PFSK-1 (cell line): Measurements from ENCODE around the gene WDR64. TPM values are rescaled to one million over a fixed set of nuclear protein-coding genes. Genes with fewer than 3 reads are reported as not detected.

Source experiments
- FOXP2 ChIP-seq: optimal IDR thresholded peaks from 2 replicates; pipeline ENCODE3; 2011; ENCODE audit warnings: borderline replicate concordance, control low read depth, inconsistent platforms; ENCODE audit not compliant: insufficient read depth; ENCODE audit errors: extremely low read length, extremely low read depth
- POLR2AphosphoS5 ChIP-seq: IDR thresholded peaks from 2 replicates; pipeline ENCODE4 v1.6.1; 2012; ENCODE audit warnings: low read depth, mild to moderate bottlenecking, control low read depth, low read length, moderate library complexity
- SIN3A ChIP-seq: IDR thresholded peaks from 2 replicates; pipeline ENCODE4 v1.6.1; 2012; ENCODE audit warnings: mild to moderate bottlenecking, low read length, moderate library complexity, borderline replicate concordance; ENCODE audit not compliant: insufficient read depth
- TAF1 ChIP-seq: IDR thresholded peaks from 2 replicates; pipeline ENCODE4 v1.6.1; 2012; ENCODE audit warnings: low read length, control low read depth, borderline replicate concordance; ENCODE audit not compliant: insufficient read depth
- polyA plus RNA-seq: library from polyadenylated mRNA; unstranded; fragments of >200 nt; gene quantifications from one replicate; pipeline ENCODE4 v1.2.1, GENCODE V29; 2012; ENCODE audit warnings: low read depth, missing spikeins; ENCODE audit not compliant: insufficient read length
- TF ChIP-seq, protein P1 (sequence below), 2 experiments: IDR thresholded peaks; 2 replicates each; pipeline versions ENCODE4 v1.6.1 to v1.8.0; 2011 to 2012; ENCODE audit warnings: low read depth in 2 of 2, low read length in 2 of 2, control low read depth in 1 of 2, inconsistent platforms in 1 of 2, mild to moderate bottlenecking in 1 of 2, moderate library complexity in 1 of 2; ENCODE audit not compliant: insufficient read depth in 1 of 2

Gene WDR64
- not detected for polyA plus RNA-seq

DNA sequence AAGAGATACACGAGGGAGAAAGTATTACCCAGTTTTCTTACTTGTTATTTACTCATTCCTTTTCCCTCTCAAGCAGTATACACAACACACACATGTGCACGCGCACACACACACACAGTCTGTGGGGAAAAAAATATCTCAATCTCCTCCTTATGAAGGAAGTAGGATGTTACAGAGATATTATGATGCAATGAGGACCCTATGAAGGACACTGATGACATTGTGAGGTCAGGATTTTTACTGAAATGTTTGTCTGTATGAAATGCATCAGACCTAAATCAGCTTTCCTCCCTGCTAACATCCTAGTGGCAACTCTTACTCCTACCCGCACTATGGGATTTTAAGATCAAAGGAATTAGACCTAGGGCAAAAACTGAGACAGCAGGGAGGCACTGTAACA, at the start of gene WDR64:
TSS of gene WDR64 (plus strand) at position 270 of the 400 bp plus-strand sequence. CDS start 204 bp downstream, outside the sequence.
- TF ChIP-seq TAF1 (no peak), POLR2AphosphoS5 (no peak), SIN3A (no peak), FOXP2 (no peak)
- TF ChIP-seq, protein P1, sequence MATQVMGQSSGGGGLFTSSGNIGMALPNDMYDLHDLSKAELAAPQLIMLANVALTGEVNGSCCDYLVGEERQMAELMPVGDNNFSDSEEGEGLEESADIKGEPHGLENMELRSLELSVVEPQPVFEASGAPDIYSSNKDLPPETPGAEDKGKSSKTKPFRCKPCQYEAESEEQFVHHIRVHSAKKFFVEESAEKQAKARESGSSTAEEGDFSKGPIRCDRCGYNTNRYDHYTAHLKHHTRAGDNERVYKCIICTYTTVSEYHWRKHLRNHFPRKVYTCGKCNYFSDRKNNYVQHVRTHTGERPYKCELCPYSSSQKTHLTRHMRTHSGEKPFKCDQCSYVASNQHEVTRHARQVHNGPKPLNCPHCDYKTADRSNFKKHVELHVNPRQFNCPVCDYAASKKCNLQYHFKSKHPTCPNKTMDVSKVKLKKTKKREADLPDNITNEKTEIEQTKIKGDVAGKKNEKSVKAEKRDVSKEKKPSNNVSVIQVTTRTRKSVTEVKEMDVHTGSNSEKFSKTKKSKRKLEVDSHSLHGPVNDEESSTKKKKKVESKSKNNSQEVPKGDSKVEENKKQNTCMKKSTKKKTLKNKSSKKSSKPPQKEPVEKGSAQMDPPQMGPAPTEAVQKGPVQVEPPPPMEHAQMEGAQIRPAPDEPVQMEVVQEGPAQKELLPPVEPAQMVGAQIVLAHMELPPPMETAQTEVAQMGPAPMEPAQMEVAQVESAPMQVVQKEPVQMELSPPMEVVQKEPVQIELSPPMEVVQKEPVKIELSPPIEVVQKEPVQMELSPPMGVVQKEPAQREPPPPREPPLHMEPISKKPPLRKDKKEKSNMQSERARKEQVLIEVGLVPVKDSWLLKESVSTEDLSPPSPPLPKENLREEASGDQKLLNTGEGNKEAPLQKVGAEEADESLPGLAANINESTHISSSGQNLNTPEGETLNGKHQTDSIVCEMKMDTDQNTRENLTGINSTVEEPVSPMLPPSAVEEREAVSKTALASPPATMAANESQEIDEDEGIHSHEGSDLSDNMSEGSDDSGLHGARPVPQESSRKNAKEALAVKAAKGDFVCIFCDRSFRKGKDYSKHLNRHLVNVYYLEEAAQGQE (IDR thresholded peaks at IDR 0.05; ENCODE audit: insufficient read depth in 1 of 2, low read depth in 2 of 2, low read length in 2 of 2), result no peak

DNA sequence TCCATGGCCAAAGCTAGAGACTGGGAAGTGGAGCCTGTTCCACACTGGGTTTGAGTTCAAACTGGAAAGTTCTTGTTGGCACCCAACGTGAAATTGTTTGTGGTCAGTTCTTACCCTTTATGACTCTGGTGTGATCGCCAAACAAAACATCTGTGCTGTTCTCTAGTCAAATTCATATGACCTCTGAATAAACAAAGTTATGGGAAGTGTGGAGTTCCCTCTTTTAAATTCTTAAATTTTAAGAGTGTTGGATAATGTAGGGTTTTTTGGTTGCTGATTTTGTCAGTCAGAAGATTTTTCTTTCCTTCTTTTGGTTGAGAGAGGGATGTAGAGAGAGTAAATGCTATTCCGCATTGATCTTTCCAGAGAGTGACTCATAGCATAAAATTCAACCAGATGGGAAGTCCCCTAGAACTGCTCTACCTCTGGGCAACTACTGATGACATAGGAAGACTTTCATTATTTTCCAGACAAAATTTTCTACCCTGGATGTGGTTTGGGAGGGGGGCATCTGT, 48.3 kb upstream of the WDR64 start:
- TF ChIP-seq SIN3A (no peak), FOXP2 (no peak)

DNA sequence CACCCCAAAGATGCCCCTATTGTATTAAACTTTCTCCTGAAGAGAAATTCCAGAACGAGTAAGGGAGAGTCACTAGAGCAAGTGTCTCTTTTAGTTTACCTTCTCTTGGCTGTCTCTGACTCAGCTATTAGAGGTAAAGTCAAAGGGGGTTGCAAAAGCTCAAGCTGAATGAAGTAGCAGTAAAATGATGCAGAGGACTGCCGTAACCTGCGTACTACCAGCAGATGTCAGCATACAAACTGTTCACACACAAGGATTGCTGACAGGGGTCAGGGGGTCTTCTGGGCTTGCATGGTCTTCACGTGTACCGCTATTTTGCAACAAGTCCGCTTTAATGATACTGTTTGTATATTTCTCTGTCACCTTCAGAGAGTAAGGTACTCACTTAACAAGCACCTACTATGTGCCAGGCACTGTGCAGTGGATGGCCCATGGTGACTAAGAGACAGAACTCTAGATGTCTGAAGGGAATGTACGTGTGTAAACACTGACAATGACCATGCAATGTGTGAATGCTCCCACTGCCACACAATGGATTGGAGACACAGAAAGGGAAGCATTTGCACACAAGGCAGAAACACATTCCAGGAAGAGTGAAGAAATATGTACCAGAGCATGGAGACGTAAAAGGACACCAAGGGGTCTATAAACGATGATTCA, 46.8 kb upstream of the WDR64 start:
- no peak for TF ChIP-seq SIN3A
- no peak for TF ChIP-seq TAF1
- TF ChIP-seq FOXP2, result no peak
- TF ChIP-seq, protein P1 (IDR thresholded peaks at IDR 0.05; ENCODE audit: insufficient read depth in 1 of 2, low read depth in 2 of 2, low read length in 2 of 2), result no peak
- no peak for TF ChIP-seq POLR2AphosphoS5

DNA sequence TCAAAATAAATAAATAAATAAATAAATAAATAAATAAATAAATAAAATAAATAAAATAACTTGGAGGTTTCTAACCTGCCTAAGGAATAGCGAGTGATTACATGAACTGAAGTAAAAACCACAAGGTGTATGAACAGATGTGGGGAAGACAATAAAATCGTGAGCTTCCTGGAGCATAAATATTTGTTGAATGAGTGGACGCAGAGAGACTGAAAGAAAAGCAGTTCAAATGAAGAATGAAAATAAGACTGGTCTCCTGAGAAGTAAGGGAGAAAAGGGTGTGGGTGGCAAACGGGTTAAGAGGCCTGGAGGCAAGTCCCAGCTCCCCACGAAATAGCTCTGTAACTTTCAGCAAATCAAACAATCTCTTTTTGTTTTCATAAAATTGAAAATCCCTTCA, 45.5 kb upstream of the WDR64 start:
- no peak for TF ChIP-seq SIN3A
- TF ChIP-seq TAF1, result no peak
- TF ChIP-seq, protein P1 (IDR thresholded peaks at IDR 0.05; ENCODE audit: insufficient read depth in 1 of 2, low read depth in 2 of 2, low read length in 2 of 2), result no peak
- TF ChIP-seq POLR2AphosphoS5, result no peak
- TF ChIP-seq FOXP2, result no peak

DNA sequence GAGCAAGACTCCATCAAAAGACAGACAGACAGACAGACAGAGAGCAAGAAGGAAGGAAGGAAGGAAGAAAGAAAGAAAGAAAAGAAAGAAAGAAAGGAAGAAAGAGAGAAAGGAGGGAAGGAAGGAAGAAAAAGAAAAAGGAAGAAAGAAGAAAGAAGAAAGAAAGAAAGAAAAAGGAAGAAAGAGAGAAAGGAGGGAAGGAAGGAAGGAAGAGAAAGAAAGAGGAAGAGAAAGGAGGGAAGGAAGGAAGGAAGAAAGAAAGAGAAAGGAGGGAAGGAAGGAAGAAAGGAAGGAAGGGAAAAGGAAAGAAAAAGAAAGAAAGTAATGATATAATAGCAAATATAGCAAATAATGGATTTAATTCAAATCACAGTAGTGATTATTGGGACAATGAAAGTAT, 44.6 kb upstream of the WDR64 start:
- no peak for TF ChIP-seq FOXP2
- TF ChIP-seq SIN3A, result no peak
- TF ChIP-seq POLR2AphosphoS5, result no peak
- TF ChIP-seq, protein P1 (IDR thresholded peaks at IDR 0.05; ENCODE audit: insufficient read depth in 1 of 2, low read depth in 2 of 2, low read length in 2 of 2), result no peak
- TF ChIP-seq TAF1, result no peak
